ENCODE results near the gene PARVG.

Gene PARVG

GRCh38 chr22:44181912-44182587, 1.3 kb downstream of the PARVG start:
- in situ Hi-C loops (cut with HindIII; ENCODE audit: low sequenced_read_pairs): no loop called here
- TF ChIP-seq CTCF (IDR thresholded peaks at IDR 0.05; ENCODE audit: low read depth, low read length): no peak
- H3K4me3 ChIP-seq (ENCODE audit: low read depth, low read length): no peak overlapping the region
- DNase-seq (ENCODE audit: low read depth, low spot score): no peak

DNA sequence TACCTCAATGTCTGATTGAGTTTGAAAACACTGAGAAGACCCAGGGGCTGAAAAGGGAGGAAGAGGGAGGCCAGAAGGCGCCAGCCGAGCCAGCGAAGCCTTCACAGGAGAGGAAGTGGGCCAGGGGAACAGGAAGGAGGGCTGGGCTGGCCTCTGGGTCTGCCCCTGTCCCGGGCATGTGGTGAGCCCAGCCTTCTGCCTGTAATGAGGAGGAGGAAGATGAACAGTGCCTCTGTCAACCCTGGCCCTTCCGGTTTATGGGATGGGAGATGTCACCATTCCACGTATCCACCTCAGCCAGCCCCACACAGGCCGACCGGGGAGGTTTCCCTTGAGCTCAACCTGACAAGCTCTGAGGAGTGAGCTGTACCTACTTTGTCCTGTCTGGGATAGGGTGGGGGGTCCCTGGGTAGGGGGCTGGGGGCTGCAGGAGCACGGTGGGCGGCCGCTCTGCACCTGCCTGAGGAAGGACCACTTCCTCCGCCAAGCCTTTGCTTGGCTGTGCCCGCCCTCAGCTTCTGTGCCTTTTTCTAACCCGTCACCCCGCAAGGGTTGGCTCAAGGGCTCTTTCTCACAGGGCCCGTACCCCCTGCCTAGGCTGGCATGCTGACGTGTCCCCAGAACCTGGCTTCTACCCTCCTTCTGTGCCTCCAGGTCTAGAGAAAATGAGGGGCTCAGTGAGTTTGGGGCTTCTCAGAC, 2.0 kb downstream of the PARVG start:
- in situ Hi-C loops (cut with HindIII; ENCODE audit: low sequenced_read_pairs): no loop called here
- H3K4me3 ChIP-seq (ENCODE audit: low read depth, low read length): no peak overlapping the region
- no peak for DNase-seq (ENCODE audit: low read depth, low spot score)
- TF ChIP-seq CTCF (IDR thresholded peaks at IDR 0.05; ENCODE audit: low read depth, low read length): no peak

GRCh38 chr22:44183287-44183588, 2.5 kb downstream of the PARVG start:
- in situ Hi-C loops (cut with HindIII; ENCODE audit: low sequenced_read_pairs): no loop called here
- no peak overlapping the region for H3K4me3 ChIP-seq (ENCODE audit: low read depth, low read length)
- no peak for DNase-seq (ENCODE audit: low read depth, low spot score)
- TF ChIP-seq CTCF (IDR thresholded peaks at IDR 0.05; ENCODE audit: low read depth, low read length): no peak

DNA sequence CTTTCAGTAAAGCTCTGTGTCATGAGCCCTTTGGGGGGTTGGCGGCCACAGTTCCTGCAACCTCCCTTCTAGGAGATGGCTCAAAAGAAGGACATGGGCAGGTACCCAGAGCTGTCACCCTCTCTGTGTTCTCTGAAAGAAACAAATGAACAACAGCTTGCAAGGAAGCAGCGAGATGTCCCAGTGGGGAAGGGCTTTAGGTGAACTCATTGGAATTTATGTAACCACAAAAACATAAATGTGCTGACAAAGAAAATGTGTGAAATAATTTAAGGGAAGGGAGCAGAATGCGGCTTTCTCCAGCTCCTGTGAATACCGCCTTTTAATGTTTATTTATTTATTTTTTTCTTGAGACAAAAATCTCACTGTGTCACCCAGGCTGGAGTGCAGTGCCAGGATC, 3.3 kb downstream of the PARVG start:
- TF ChIP-seq CTCF (IDR thresholded peaks at IDR 0.05; ENCODE audit: low read depth, low read length): no peak
- in situ Hi-C loops (cut with HindIII; ENCODE audit: low sequenced_read_pairs): no loop called here
- H3K4me3 ChIP-seq (ENCODE audit: low read depth, low read length): no peak overlapping the region
- no peak for DNase-seq (ENCODE audit: low read depth, low spot score)

- H3K4me3 ChIP-seq (ENCODE audit: low read depth, low read length): no peak overlapping the region
- no peak for TF ChIP-seq CTCF (IDR thresholded peaks at IDR 0.05; ENCODE audit: low read depth, low read length)
- in situ Hi-C loops (cut with HindIII; ENCODE audit: low sequenced_read_pairs): no loop called here
- no peak for DNase-seq (ENCODE audit: low read depth, low spot score)
These were observed 4.8 kb downstream of the PARVG start for GRCh38 chr22:44185237-44186120.

DNA sequence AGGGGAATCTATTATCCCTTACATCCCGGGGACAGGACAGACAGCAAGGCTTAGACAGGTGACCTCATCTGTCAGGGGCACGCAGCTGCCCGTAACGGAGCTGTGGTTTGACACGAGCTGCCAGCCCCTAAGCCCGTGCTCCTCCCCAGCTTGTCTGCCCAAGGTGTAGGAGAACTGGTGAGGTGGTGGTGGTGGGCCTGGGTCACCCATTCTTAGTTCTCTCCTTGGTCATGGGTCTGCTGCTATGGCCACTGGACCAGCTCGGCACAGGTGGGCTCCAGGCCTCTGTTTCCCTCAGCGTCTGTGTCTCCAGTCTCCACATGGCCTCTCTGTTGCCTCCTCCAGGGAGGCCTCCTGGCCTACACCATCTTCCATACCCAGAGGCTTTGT, 5.4 kb downstream of the PARVG start:
- no peak for DNase-seq (ENCODE audit: low read depth, low spot score)
- no peak for TF ChIP-seq CTCF (IDR thresholded peaks at IDR 0.05; ENCODE audit: low read depth, low read length)
- H3K4me3 ChIP-seq (ENCODE audit: low read depth, low read length): no peak overlapping the region
- in situ Hi-C loops (cut with HindIII; ENCODE audit: low sequenced_read_pairs): no loop called here
